ENCODE results near the gene SLC24A4. TPM values are rescaled to one million over a fixed set of nuclear protein-coding genes. Genes with fewer than 3 reads are reported as not detected.

SLC24A4 gene
- total RNA-seq, 1 experiment from 2014 or later = not detected

DNA sequence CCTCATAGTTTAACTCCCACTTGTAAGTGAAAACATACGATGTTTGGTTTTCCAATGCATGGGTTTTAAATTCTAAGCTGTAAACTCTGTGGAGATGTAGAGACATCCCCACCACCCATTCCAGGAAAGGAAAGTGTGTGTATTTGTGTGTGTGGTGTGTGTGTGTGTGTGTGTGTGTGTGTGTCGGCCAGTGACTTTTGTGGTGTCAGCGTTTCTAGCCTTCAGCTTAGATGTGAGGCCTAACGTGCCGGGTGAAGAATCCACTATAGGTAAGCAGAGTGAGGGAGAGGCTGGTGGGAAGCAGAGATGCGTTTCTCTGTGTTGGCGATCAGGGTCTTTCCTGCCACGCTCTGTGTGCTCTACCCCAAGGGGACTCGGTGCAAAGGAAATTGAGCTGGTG is 93.0 kb downstream of the SLC24A4 start:
- no peak overlapping the region for H3K4me2 ChIP-seq (ENCODE audit: low read length)
- no TSS peak for BruUV-seq (replicated peaks)
- DNase-seq (ENCODE audit: low read depth, low spot score) (no peak), ATAC-seq (no peak)
- H3K36me3 ChIP-seq (ENCODE audit: control insufficient read depth in 1 of 2, insufficient read depth in 2 of 2, low read length in 2 of 2) = no peaks in the 10 kb centered on the region
- no peaks in the 10 kb centered on the region for H3K9me2 ChIP-seq (ENCODE audit: insufficient read depth)
- TF ChIP-seq EGR1 (IDR thresholded peaks at IDR 0.05; ENCODE audit: low read depth) (no peak), SIN3A (IDR thresholded peaks at IDR 0.05; ENCODE audit: low read depth) (no peak)
- no peak overlapping the region for H2AFZ ChIP-seq (ENCODE audit: low read depth, low read length, poor library complexity, severe bottlenecking)
- H3K9ac ChIP-seq (ENCODE audit: low read length) = no peak overlapping the region
- intact Hi-C loops (cut with micrococcal nuclease) = no loop called here
- no peaks in the 10 kb centered on the region for H4K20me1 ChIP-seq (ENCODE audit: insufficient read depth)
- H3K27me3 ChIP-seq (ENCODE audit: insufficient read depth, low read length) = no peaks in the 10 kb centered on the region
- H3K4me3 ChIP-seq (replicated peaks in 1 of 2; ENCODE audit: low read depth in 1 of 2, low read length in 2 of 2) = no peak overlapping the region
- H3K4me1 ChIP-seq (ENCODE audit: control insufficient read depth in 1 of 2, insufficient read depth in 2 of 2, low read length in 2 of 2) = no peaks in the 10 kb centered on the region
- RAD21 ChIA-PET (ENCODE audit: low non-redundant PET in 1 of 2, low total read pairs in 2 of 2, uncharacterized antibody in 2 of 2, unreplicated experiment in 2 of 2) = no interaction called here
- H3K9me3 ChIP-seq (ENCODE audit: control insufficient read depth in 1 of 2, insufficient read depth in 1 of 2, low read depth in 1 of 2, low read length in 2 of 2) = no peaks in the 10 kb centered on the region
- CTCF ChIA-PET = no interaction called here
- no peak overlapping the region for H3K27ac ChIP-seq (ENCODE audit: low read depth, low read length)
- POLR2A ChIA-PET = no interaction called here
- H3K79me2 ChIP-seq (ENCODE audit: insufficient read depth, low read length) = no peaks in the 10 kb centered on the region

DNA sequence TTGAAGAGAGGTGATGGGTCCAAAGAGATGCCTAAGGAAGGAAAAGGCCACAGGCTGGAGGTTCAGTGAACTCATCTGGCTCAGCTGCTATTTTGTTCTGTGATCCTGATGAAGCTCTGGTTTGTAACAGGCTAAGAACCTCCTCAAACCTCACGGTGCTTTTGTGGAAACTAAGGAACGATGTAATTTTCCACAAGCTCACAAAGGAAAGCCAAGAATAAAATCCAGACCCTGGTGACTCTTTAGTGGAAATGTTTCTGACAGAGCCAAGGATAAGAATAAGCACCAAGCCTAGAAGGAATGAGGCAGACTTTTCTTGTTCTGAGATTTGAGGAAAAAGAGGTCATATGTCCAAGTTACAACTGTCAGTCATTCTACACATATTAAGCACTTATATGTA is 93.6 kb downstream of the SLC24A4 start:
- no TSS peak for BruUV-seq (replicated peaks)
- intact Hi-C loops (cut with micrococcal nuclease) = no loop called here
- no peak for DNase-seq (ENCODE audit: low read depth, low spot score)
- Histone ChIP-seq H3K9me2 (ENCODE audit: insufficient read depth) (no peaks in the 10 kb centered on the region), H3K4me2 (ENCODE audit: low read length) (no peak overlapping the region), H3K36me3 (ENCODE audit: control insufficient read depth in 1 of 2, insufficient read depth in 2 of 2, low read length in 2 of 2) (no peaks in the 10 kb centered on the region), H3K4me1 (ENCODE audit: control insufficient read depth in 1 of 2, insufficient read depth in 2 of 2, low read length in 2 of 2) (no peaks in the 10 kb centered on the region), H3K9me3 (ENCODE audit: control insufficient read depth in 1 of 2, insufficient read depth in 1 of 2, low read depth in 1 of 2, low read length in 2 of 2) (no peaks in the 10 kb centered on the region), H3K9ac (ENCODE audit: low read length) (no peak overlapping the region), H3K4me3 (replicated peaks in 1 of 2; ENCODE audit: low read depth in 1 of 2, low read length in 2 of 2) (no peak overlapping the region), H2AFZ (ENCODE audit: low read depth, low read length, poor library complexity, severe bottlenecking) (no peak overlapping the region), H3K27me3 (ENCODE audit: insufficient read depth, low read length) (no peaks in the 10 kb centered on the region), H4K20me1 (ENCODE audit: insufficient read depth) (no peaks in the 10 kb centered on the region), H3K79me2 (ENCODE audit: insufficient read depth, low read length) (no peaks in the 10 kb centered on the region), H3K27ac (ENCODE audit: low read depth, low read length) (no peak overlapping the region)
- ATAC-seq = no peak
- TF ChIP-seq SP1 (IDR thresholded peaks at IDR 0.05; ENCODE audit: low read depth) (no peak), EGR1 (IDR thresholded peaks at IDR 0.05; ENCODE audit: low read depth) (no peak), EZH2 (IDR thresholded peaks at IDR 0.05) (no peak), FOSL1 (IDR thresholded peaks at IDR 0.05; ENCODE audit: low read depth) (no peak), POLR2AphosphoS5 (IDR thresholded peaks at IDR 0.05; ENCODE audit: low read depth, low read length) (no peak), ZNF274 (IDR thresholded peaks at IDR 0.05; ENCODE audit: low read depth, low read length) (no peak), SIN3A (IDR thresholded peaks at IDR 0.05; ENCODE audit: low read depth) (no peak)
- TF ChIP-seq, protein P1, sequence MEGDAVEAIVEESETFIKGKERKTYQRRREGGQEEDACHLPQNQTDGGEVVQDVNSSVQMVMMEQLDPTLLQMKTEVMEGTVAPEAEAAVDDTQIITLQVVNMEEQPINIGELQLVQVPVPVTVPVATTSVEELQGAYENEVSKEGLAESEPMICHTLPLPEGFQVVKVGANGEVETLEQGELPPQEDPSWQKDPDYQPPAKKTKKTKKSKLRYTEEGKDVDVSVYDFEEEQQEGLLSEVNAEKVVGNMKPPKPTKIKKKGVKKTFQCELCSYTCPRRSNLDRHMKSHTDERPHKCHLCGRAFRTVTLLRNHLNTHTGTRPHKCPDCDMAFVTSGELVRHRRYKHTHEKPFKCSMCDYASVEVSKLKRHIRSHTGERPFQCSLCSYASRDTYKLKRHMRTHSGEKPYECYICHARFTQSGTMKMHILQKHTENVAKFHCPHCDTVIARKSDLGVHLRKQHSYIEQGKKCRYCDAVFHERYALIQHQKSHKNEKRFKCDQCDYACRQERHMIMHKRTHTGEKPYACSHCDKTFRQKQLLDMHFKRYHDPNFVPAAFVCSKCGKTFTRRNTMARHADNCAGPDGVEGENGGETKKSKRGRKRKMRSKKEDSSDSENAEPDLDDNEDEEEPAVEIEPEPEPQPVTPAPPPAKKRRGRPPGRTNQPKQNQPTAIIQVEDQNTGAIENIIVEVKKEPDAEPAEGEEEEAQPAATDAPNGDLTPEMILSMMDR (IDR thresholded peaks at IDR 0.05 in 2 of 3, conservative IDR thresholded peaks at IDR 0.05 in 1 of 3; ENCODE audit: borderline replicate concordance in 1 of 3, insufficient read depth in 1 of 3, low read depth in 2 of 3, low read length in 2 of 3) = no peak
- ChIA-PET RAD21 (ENCODE audit: low non-redundant PET in 1 of 2, low total read pairs in 2 of 2, uncharacterized antibody in 2 of 2, unreplicated experiment in 2 of 2) (no interaction called here), POLR2A (no interaction called here), CTCF (no interaction called here)
